ENCODE results near the gene SLC7A8. TPM values are rescaled to one million over a fixed set of nuclear protein-coding genes. Genes with fewer than 3 reads are reported as not detected.

The SLC7A8 gene
- total RNA-seq, 1 donor from 2014 or later, result 4.7 TPM

- H3K27ac ChIP-seq (ENCODE audit: low read depth, low read length), result no peak overlapping the region
- H3K27me3 ChIP-seq (ENCODE audit: control insufficient read depth in 3 of 3, insufficient read depth in 3 of 3, low read length in 3 of 3), result peaks cover 0 to 7% (median 2%) of the 10 kb centered on the region in 3 donors
- H3K4me3 ChIP-seq (ENCODE audit: low read length in 3 of 3), result peak overlapping the region; percentile 73 to 76 (median 75)
- peak overlapping the region; percentile 47 to 73 (median 62) for H3K9ac ChIP-seq (ENCODE audit: low read depth in 1 of 3, low read length in 3 of 3)
- peaks cover 14 to 26% (median 14%) of the 10 kb centered on the region in 3 donors for H3K4me1 ChIP-seq (ENCODE audit: control insufficient read depth in 3 of 3, insufficient read depth in 3 of 3, low read length in 3 of 3)
- H3K36me3 ChIP-seq (ENCODE audit: control insufficient read depth in 3 of 3, insufficient read depth in 3 of 3, low read length in 3 of 3), result no peaks in the 10 kb centered on the region
- no peaks in the 10 kb centered on the region for H3K9me3 ChIP-seq (ENCODE audit: control insufficient read depth in 3 of 3, low read length in 3 of 3)
These were observed 346 bp downstream of the SLC7A8 start for GRCh38 chr14:23183158-23183470.

GRCh38 chr14:23182372-23183157, 895 bp downstream of the SLC7A8 start:
- H3K4me1 ChIP-seq (ENCODE audit: control insufficient read depth in 3 of 3, insufficient read depth in 3 of 3, low read length in 3 of 3), result peaks cover 14 to 26% (median 14%) of the 10 kb centered on the region in 3 donors
- H3K27me3 ChIP-seq (ENCODE audit: control insufficient read depth in 3 of 3, insufficient read depth in 3 of 3, low read length in 3 of 3), result peaks cover 0 to 7% (median 2%) of the 10 kb centered on the region in 3 donors
- peak overlapping the region; percentile 44 to 73 (median 62) for H3K9ac ChIP-seq (ENCODE audit: low read depth in 1 of 3, low read length in 3 of 3)
- no peak overlapping the region for H3K27ac ChIP-seq (ENCODE audit: low read depth, low read length)
- peak overlapping the region; percentile 73 to 76 (median 75) for H3K4me3 ChIP-seq (ENCODE audit: low read length in 3 of 3)
- no peaks in the 10 kb centered on the region for H3K9me3 ChIP-seq (ENCODE audit: control insufficient read depth in 3 of 3, low read length in 3 of 3)
- no peaks in the 10 kb centered on the region for H3K36me3 ChIP-seq (ENCODE audit: control insufficient read depth in 3 of 3, insufficient read depth in 3 of 3, low read length in 3 of 3)

GRCh38 chr14:23181946-23182345, 1.5 kb downstream of the SLC7A8 start:
- peaks cover 14 to 26% (median 14%) of the 10 kb centered on the region in 3 donors for H3K4me1 ChIP-seq (ENCODE audit: control insufficient read depth in 3 of 3, insufficient read depth in 3 of 3, low read length in 3 of 3)
- H3K36me3 ChIP-seq (ENCODE audit: control insufficient read depth in 3 of 3, insufficient read depth in 3 of 3, low read length in 3 of 3), result no peaks in the 10 kb centered on the region
- H3K4me3 ChIP-seq (ENCODE audit: low read length in 3 of 3), result peak overlapping the region; percentile 73 to 76 (median 75)
- peak overlapping the region in 2 of 3 donors; percentile 52 to 62 for H3K9ac ChIP-seq (ENCODE audit: low read depth in 1 of 3, low read length in 3 of 3)
- peaks cover 0 to 7% (median 2%) of the 10 kb centered on the region in 3 donors for H3K27me3 ChIP-seq (ENCODE audit: control insufficient read depth in 3 of 3, insufficient read depth in 3 of 3, low read length in 3 of 3)
- H3K27ac ChIP-seq (ENCODE audit: low read depth, low read length), result no peak overlapping the region
- H3K9me3 ChIP-seq (ENCODE audit: control insufficient read depth in 3 of 3, low read length in 3 of 3), result no peaks in the 10 kb centered on the region

- Histone ChIP-seq H3K9me3 (ENCODE audit: control insufficient read depth in 3 of 3, low read length in 3 of 3) (no peaks in the 10 kb centered on the region), H3K36me3 (ENCODE audit: control insufficient read depth in 3 of 3, insufficient read depth in 3 of 3, low read length in 3 of 3) (no peaks in the 10 kb centered on the region), H3K4me3 (ENCODE audit: low read length in 3 of 3) (peak overlapping the region; percentile 73 to 76 (median 75)), H3K4me1 (ENCODE audit: control insufficient read depth in 3 of 3, insufficient read depth in 3 of 3, low read length in 3 of 3) (peaks cover 14 to 26% (median 14%) of the 10 kb centered on the region in 3 donors), H3K9ac (ENCODE audit: low read depth in 1 of 3, low read length in 3 of 3) (peak overlapping the region in 1 of 3 donors; percentile 52), H3K27me3 (ENCODE audit: control insufficient read depth in 3 of 3, insufficient read depth in 3 of 3, low read length in 3 of 3) (peaks cover 0 to 7% (median 2%) of the 10 kb centered on the region in 3 donors), H3K27ac (ENCODE audit: low read depth, low read length) (no peak overlapping the region)
These were observed 2.0 kb downstream of the SLC7A8 start for GRCh38 chr14:23181453-23181852.

- Histone ChIP-seq H3K4me3 (ENCODE audit: low read length in 3 of 3) (no peak overlapping the region), H3K4me1 (ENCODE audit: control insufficient read depth in 3 of 3, insufficient read depth in 3 of 3, low read length in 3 of 3) (peaks cover 18 to 26% (median 20%) of the 10 kb centered on the region in 3 donors), H3K9me3 (ENCODE audit: control insufficient read depth in 3 of 3, low read length in 3 of 3) (no peaks in the 10 kb centered on the region), H3K36me3 (ENCODE audit: control insufficient read depth in 3 of 3, insufficient read depth in 3 of 3, low read length in 3 of 3) (no peaks in the 10 kb centered on the region), H3K27me3 (ENCODE audit: control insufficient read depth in 3 of 3, insufficient read depth in 3 of 3, low read length in 3 of 3) (peaks cover 0 to 7% (median 2%) of the 10 kb centered on the region in 3 donors), H3K27ac (ENCODE audit: low read depth, low read length) (no peak overlapping the region), H3K9ac (ENCODE audit: low read depth in 1 of 3, low read length in 3 of 3) (no peak overlapping the region)
These were observed 6.3 kb downstream of the SLC7A8 start for GRCh38 chr14:23177181-23177580.

GRCh38 chr14:23175823-23176222, 7.6 kb downstream of the SLC7A8 start:
- Histone ChIP-seq H3K9ac (ENCODE audit: low read depth in 1 of 3, low read length in 3 of 3) (no peak overlapping the region), H3K27ac (ENCODE audit: low read depth, low read length) (no peak overlapping the region), H3K27me3 (ENCODE audit: control insufficient read depth in 3 of 3, insufficient read depth in 3 of 3, low read length in 3 of 3) (peaks cover 0 to 2% (median 0%) of the 10 kb centered on the region in 3 donors), H3K36me3 (ENCODE audit: control insufficient read depth in 3 of 3, insufficient read depth in 3 of 3, low read length in 3 of 3) (no peaks in the 10 kb centered on the region), H3K9me3 (ENCODE audit: control insufficient read depth in 3 of 3, low read length in 3 of 3) (no peaks in the 10 kb centered on the region), H3K4me1 (ENCODE audit: control insufficient read depth in 3 of 3, insufficient read depth in 3 of 3, low read length in 3 of 3) (peaks cover 10 to 15% (median 11%) of the 10 kb centered on the region in 3 donors), H3K4me3 (ENCODE audit: low read length in 3 of 3) (no peak overlapping the region)

- peaks cover 10 to 13% (median 11%) of the 10 kb centered on the region in 3 donors for H3K4me1 ChIP-seq (ENCODE audit: control insufficient read depth in 3 of 3, insufficient read depth in 3 of 3, low read length in 3 of 3)
- H3K36me3 ChIP-seq (ENCODE audit: control insufficient read depth in 3 of 3, insufficient read depth in 3 of 3, low read length in 3 of 3), result no peaks in the 10 kb centered on the region
- H3K27me3 ChIP-seq (ENCODE audit: control insufficient read depth in 3 of 3, insufficient read depth in 3 of 3, low read length in 3 of 3), result no peaks in the 10 kb centered on the region
- no peak overlapping the region for H3K9ac ChIP-seq (ENCODE audit: low read depth in 1 of 3, low read length in 3 of 3)
- no peaks in the 10 kb centered on the region for H3K9me3 ChIP-seq (ENCODE audit: control insufficient read depth in 3 of 3, low read length in 3 of 3)
- H3K27ac ChIP-seq (ENCODE audit: low read depth, low read length), result no peak overlapping the region
- H3K4me3 ChIP-seq (ENCODE audit: low read length in 3 of 3), result no peak overlapping the region
These were observed 8.9 kb downstream of the SLC7A8 start for GRCh38 chr14:23174296-23175184.

GRCh38 chr14:23173796-23174195, 9.7 kb downstream of the SLC7A8 start:
- H3K27ac ChIP-seq (ENCODE audit: low read depth, low read length), result no peak overlapping the region

GRCh38 chr14:23173031-23173430, 10.4 kb downstream of the SLC7A8 start:
- no peak overlapping the region for H3K27ac ChIP-seq (ENCODE audit: low read depth, low read length)
- H3K9ac ChIP-seq (ENCODE audit: low read depth in 1 of 3, low read length in 3 of 3), result no peak overlapping the region
- no peak overlapping the region for H3K4me3 ChIP-seq (ENCODE audit: low read length in 3 of 3)
- no peaks in the 10 kb centered on the region for H3K36me3 ChIP-seq (ENCODE audit: control insufficient read depth in 3 of 3, insufficient read depth in 3 of 3, low read length in 3 of 3)
- H3K27me3 ChIP-seq (ENCODE audit: control insufficient read depth in 3 of 3, insufficient read depth in 3 of 3, low read length in 3 of 3), result no peaks in the 10 kb centered on the region
- H3K4me1 ChIP-seq (ENCODE audit: control insufficient read depth in 3 of 3, insufficient read depth in 3 of 3, low read length in 3 of 3), result peaks cover 10 to 20% (median 12%) of the 10 kb centered on the region in 3 donors
- H3K9me3 ChIP-seq (ENCODE audit: control insufficient read depth in 3 of 3, low read length in 3 of 3), result no peaks in the 10 kb centered on the region

More at GRCh38 chr14:23173796-23174195, 9.7 kb downstream of the SLC7A8 start:
- peaks cover 10 to 12% (median 12%) of the 10 kb centered on the region in 3 donors for H3K4me1 ChIP-seq (ENCODE audit: control insufficient read depth in 3 of 3, insufficient read depth in 3 of 3, low read length in 3 of 3)
- no peaks in the 10 kb centered on the region for H3K27me3 ChIP-seq (ENCODE audit: control insufficient read depth in 3 of 3, insufficient read depth in 3 of 3, low read length in 3 of 3)
- no peaks in the 10 kb centered on the region for H3K36me3 ChIP-seq (ENCODE audit: control insufficient read depth in 3 of 3, insufficient read depth in 3 of 3, low read length in 3 of 3)
- no peak overlapping the region for H3K9ac ChIP-seq (ENCODE audit: low read depth in 1 of 3, low read length in 3 of 3)
- H3K4me3 ChIP-seq (ENCODE audit: low read length in 3 of 3), result no peak overlapping the region
- no peaks in the 10 kb centered on the region for H3K9me3 ChIP-seq (ENCODE audit: control insufficient read depth in 3 of 3, low read length in 3 of 3)

Measured in skeletal muscle tissue (tissue), 4 donors.